Stimulated activated CD4-positive, alpha-beta T cell treated with anti-CD3 and anti-CD28 coated beads, Interleukin-4, amount 100 ng/mL, for 48 hours (primary cell): ENCODE measurements around the gene IFITM1.
"Not testable (repeated sequence)": the region's sequence is repeated elsewhere in the genome, so short reads cannot be mapped to it uniquely, and the experiment has no call there.

Source experiments
- DNase-seq, 2 donors: peaks; one replicate each; pipeline ENCODE4 v3.0.0-alpha.2; 2020; ENCODE audit warnings: low read depth in 2 of 2

Gene IFITM1

DNA sequence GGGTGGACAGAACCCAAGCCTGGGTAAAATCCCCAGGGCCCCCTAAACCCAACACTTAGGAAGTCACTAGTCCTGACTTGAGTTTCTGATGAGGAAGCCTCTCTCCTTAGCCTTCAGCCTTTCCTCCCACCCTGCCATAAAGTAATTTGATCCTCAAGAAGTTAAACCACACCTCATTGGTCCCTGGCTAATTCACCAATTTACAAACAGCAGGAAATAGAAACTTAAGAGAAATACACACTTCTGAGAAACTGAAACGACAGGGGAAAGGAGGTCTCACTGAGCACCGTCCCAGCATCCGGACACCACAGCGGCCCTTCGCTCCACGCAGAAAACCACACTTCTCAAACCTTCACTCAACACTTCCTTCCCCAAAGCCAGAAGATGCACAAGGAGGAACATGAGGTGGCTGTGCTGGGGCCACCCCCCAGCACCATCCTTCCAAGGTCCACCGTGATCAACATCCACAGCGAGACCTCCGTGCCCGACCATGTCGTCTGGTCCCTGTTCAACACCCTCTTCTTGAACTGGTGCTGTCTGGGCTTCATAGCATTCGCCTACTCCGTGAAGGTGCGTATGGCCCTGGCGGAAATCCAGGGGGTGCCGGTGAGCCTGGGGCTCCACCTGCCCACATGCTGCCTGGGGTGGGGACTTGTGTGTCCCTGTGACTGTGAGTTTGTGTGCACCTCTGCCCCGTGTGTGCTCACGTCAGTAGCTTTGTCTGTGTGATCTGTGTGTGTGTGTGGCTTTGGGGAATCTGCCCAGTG is at the start of gene IFITM1:
IFITM1 (plus strand) TSS at position 254 of the 767 bp plus-strand sequence; CDS start at position 385, 131 bp downstream.
- DNase-seq: no peak

DNA sequence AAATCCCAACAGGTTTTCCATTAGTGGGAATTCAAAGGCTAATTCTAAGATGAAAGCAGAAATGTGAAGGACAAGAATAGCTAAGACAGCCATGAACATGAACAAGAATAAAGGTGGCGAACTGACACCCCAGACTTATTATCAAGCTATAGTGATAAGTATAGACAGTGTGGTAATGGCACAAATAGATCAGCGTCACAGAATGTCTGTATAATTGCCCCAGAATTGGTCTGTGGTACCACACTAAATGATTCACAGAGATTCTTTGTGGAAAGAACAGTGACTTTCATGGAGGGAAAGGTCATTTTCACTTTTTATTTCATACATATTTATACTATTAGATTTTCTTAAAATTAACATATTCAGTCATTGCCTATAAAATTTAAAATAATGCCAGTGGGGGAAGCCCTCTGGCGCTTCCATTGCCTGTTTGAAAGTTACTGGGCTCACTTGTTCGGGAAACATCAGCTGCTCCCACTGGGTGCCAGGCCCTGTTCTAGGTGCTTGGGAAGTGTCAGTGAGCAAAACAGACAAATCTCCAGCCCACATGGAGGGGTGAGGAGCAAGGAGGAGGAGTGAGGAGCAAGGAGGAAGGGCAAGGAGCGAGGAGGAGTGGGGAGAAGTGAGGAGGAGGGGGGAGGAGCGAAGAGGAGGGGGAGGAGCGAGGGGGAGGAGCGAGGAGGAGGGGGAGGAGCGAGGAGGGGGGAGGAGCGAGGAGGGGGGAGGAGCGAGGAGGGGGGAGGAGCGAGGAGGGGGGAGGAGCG is 47.0 kb upstream of the IFITM1 start:
- no peak for DNase-seq

DNA sequence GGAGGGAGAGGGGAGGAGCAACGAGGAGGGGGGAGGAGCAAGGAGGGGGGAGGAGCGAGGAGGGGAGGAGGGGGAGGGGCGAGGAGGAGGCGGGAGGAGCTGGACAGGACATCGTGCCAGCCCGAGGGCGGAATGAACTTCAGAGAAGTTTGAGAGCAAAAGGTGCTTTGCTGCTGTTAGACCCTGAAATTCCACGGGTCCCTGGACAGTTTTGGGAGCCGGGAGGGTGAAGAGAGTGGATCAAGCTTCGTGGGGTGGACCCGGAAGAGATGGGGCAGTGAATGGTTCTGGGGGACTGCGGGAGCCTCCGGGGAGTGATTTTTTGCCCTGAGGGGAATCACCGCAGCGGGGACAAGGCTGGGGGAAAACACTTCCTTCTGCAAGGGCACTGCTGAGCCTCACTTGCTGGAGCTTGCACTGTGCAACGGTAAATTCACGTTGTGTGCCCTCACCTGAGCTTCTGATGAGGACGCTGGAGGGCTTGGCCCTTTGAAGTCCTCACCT is 46.3 kb upstream of the IFITM1 start:
- DNase-seq: no peak

DNA sequence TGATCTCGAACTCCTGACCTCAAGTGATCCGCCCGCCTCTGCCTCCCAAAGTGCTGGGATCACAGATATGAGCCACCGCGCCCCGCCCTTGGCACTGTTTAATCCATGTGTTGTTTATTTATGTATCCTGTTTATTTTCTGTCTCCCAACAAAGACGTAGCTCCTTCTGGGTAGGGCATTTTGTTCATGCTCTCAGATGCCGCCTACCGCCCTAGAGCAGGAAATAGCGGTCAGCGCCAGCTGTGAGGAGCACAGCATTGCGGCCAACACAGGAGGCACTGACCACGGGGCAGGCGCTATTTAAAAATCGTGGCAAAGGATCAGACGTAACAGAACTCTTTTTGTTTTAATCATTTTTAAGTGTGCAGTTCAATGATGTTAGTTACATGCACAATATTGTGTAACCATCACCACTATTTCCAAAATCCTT is 45.1 kb upstream of the IFITM1 start:
- not testable (repeated sequence) for DNase-seq

DNA sequence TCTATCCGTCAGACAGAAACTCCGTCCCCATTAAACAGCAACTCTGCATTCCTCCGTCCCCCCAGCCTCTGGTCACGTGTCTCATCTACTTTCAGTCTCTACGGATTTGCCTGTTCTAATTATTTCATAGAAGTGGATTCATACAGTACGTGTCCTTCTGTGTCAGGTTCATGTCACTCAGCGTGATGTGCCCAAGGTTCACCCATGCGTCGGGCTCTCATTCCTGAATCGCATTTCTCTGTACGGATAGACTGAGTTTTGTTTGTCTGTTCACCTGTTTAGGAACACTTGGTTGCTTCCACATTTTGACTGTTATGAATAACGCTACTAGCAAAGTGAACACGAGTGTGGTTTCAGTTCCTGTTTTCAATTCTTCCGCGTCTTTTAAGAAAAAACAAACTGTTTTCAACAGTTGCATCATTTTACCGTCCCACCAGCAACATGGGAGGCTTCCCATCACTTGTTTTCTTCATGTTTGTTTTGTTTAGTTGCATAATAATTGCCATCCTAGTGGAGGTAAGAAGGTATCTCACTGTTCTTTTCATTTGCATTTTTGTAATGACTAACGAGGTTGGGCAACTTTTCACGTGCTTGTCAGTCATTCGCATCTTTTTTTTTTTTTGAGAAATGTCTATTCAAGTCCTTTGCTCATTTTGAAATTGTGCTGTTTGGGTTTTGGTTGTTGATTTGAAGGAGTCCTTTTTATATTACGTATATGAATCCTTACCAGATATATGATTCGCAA is 44.5 kb upstream of the IFITM1 start:
- no peak for DNase-seq

DNA sequence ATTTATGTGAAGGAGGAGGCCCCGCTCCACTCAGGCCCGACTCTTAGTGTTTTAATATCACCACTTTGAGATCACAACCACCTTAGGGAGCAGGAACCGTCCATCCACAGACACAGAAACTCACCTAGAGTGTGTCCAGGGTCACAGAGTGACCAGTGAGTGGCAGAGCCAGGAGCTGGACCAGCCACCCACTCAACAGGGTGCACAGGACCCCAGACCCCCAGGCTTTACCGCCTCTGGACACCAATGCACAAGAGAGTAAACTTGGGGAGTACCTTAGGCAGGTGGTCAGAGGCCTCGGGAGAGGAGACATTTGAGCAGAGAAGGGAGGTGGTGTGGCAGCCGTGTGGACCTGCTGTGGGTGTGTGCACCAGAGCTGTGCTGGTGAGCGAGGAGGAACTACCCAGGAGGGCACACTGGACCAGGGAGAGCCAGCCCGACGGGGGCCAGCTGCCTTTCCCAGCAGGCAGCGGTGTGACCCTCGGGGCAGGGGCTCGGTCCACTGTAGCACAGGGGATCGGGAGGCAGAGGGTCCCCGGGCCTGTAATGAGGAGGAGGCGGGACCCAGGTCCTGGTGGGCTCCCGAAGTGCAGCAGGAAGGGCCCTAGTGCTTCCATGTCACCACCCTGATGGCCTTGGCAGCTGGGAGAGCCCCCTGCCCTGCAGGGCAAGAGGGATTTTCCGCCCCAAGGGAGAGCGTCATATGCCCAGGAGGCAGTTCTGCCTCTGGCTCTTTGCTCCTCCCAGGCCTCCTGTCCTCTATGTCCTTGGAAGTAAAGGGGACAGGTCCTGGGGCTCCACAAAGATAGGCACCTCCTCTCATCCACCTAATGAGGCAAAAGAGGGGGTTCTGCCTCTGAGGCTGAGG is 43.2 kb upstream of the IFITM1 start:
- DNase-seq: no peak

DNA sequence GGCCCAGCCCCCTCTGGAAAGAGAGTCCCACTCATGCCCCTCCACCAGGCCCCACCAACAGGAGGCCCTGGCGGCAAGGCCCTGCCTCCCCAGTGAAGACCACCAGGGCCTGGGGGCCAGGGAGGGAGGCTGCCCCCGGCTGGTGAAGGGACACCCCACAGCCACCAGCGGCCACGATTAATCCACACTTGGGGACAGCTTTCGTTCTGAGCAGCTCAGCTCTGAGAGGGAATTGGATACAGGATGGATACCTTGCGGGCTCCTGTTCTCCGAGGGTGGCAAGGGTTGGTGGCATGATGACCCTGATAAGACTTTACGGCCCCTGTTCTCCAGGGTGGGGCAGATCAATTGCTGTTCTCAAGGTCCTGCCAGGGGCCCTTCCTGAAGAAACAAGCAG is 42.5 kb upstream of the IFITM1 start:
- DNase-seq: no peak

DNA sequence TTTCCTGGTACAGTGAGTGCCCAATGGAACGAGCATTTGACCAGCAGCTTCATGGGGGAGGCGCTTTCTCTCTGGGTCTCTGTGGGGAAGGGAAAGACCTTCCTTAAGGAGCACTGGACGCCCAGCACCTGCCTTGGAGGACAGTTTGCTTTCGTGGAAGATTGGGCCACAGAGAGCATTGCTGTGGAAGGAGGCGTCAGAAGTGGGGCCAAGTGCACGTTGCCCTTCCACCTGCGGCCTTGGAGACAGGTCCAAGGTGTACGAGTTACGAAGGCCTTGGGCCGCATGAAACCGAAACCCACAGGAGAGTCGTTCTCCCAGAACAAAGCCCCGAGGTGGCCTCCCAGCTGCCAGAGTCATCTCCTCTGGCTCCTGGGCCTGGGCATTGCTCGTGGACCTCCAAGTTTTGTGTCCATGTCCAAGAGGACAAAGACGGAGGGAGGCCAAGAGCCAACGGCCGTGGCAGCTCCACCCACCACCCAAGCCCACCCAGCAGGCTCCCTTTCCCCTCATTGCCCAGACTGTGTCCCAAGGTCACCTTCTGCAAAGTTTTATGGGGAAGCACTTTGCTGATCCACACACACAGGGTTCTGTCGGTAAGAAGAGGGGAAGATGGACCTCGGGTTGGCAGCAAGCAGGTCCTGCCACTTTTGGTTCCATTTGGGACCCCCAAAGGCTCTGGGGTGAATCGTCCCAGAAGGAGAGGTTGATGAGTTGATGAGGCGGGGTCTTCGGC is 41.5 kb upstream of the IFITM1 start:
- DNase-seq: no peak

DNA sequence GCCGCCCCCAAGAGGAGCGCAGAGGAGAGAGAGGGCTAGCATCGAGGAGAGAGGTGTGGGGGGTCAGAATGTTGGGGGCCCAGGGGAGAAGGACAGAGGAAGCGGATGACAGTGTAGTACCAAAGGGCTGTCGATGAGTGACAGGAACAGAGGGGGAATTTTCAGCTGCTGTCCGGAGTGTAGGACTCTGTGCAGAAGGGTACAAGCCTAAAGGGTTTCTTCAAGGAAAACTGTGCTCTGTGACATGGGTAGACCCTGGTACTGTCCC is 41.0 kb upstream of the IFITM1 start:
- no peak for DNase-seq

DNA sequence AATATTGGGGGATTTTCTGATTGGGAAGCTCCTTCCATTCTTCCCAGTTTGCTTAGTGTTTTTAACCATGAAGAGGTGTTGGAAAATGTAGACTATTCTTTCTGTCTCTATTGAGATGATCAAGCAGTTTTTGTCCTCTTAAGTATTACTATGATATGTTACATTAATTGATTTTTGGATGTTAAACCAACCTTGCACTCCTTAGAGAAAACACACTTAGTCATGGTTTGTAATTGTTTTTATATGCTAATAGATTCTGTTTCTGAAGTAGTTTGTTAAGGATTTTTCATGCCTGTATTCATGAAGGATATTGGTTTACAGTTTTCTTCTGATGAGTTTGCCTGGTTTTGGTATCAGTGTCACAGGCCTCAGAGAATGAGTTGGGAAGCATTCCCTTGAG is 37.6 kb upstream of the IFITM1 start:
- no peak for DNase-seq

DNA sequence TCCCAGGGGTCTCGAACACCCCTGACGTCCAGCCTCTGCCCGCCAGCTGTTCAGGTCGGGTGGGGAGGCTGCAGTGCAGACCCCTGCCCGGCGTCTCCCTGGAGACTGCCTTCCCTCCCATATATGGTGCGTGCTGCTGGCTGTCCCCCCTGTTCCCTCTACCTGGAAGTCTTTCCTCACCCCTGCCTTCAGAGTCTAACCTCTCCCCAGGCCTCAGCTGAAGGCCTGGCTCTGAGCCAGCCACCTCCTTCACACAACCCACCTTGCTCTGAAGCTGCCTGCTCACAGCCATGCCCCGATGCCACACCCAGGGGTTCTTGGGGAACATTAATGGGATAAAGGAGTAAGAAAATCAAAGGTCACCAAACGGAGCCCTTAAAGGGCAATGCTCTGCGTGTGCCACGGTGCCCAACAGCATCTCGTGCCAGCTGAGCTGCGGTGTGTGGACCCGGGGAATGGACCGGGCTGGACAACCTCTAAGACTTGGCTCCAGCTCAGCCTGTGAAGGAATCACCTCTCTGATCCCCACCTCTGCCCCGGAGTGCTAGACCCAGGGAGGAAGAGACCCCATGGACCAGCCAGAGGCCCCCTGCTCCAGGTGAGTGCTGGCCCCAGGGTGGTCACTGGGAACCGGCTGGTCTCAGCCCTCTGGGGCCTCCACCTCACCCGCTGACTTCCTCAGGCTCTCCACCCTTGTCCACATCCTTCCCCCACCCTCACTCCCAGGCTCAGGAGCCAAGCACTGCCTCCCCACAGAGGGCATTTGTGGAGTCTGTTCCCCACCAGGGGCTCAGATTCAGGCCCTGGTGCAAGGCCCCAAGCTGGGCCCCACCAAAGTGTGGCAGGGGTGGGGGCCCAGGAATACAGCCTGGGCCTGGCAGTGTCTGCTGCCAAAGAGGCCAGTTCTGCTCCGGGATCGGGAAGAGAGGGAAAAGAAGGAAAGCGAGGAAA is 35.6 kb upstream of the IFITM1 start, which contains the start of gene NLRP6:
NLRP6 (plus strand) TSS at position 407 of the 951 bp plus-strand sequence; CDS start at position 570, 163 bp downstream.
- no peak for DNase-seq

DNA sequence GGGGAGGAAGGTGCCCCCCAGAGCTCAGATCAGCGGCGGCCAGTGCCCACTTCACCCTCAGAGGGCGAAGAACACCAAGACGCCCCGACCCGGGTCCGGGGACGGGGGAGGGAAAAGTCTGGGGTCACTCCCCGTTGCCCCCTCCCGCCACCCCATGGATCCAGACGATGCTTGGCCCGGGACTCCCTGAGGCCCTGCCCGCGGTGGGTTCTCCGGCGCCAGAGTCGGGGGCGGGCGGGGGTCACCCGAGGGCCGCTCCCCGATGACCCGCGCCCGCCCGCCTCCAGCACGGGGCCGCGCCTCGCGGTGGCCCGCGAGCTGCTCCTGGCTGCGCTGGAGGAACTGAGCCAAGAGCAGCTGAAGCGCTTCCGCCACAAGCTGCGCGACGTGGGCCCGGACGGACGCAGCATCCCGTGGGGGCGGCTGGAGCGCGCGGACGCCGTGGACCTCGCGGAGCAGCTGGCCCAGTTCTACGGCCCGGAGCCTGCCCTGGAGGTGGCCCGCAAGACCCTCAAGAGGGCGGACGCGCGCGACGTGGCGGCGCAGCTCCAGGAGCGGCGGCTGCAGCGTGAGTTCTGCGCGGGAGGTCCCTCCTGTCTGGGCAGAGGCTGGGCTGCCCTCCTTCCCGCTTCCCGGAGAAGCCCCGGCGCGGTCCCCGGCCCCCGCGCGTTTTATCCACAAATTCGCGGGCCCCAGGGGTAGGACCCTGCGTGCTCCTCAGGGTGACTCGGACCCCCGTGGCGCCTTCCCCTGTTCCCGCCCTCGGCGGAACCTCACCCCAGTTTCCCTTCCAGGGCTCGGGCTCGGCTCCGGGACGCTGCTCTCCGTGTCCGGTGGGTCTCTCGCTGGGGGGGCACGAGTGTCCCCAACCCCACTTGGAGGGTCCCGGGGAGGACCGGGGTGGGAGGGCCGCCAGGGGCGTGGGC is 34.5 kb upstream of the IFITM1 start:
- no peak for DNase-seq

DNA sequence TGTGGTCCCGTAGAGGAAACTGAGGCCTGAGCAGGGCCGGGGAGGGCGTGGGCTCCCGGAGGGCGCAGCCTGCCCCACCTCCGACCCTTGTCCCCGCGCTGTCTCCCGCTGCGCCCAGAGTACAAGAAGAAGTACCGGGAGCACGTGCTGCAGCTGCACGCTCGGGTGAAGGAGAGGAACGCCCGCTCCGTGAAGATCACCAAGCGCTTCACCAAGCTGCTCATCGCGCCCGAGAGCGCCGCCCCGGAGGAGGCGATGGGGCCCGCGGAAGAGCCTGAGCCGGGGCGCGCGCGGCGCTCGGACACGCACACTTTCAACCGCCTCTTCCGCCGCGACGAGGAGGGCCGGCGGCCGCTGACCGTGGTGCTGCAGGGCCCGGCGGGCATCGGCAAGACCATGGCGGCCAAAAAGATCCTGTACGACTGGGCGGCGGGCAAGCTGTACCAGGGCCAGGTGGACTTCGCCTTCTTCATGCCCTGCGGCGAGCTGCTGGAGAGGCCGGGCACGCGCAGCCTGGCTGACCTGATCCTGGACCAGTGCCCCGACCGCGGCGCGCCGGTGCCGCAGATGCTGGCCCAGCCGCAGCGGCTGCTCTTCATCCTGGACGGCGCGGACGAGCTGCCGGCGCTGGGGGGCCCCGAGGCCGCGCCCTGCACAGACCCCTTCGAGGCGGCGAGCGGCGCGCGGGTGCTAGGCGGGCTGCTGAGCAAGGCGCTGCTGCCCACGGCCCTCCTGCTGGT is 33.7 kb upstream of the IFITM1 start:
- DNase-seq: no peak

DNA sequence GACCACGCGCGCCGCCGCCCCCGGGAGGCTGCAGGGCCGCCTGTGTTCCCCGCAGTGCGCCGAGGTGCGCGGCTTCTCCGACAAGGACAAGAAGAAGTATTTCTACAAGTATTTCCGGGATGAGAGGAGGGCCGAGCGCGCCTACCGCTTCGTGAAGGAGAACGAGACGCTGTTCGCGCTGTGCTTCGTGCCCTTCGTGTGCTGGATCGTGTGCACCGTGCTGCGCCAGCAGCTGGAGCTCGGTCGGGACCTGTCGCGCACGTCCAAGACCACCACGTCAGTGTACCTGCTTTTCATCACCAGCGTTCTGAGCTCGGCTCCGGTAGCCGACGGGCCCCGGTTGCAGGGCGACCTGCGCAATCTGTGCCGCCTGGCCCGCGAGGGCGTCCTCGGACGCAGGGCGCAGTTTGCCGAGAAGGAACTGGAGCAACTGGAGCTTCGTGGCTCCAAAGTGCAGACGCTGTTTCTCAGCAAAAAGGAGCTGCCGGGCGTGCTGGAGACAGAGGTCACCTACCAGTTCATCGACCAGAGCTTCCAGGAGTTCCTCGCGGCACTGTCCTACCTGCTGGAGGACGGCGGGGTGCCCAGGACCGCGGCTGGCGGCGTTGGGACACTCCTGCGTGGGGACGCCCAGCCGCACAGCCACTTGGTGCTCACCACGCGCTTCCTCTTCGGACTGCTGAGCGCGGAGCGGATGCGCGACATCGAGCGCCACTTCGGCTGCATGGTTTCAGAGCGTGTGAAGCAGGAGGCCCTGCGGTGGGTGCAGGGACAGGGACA is 32.9 kb upstream of the IFITM1 start:
- no peak for DNase-seq

DNA sequence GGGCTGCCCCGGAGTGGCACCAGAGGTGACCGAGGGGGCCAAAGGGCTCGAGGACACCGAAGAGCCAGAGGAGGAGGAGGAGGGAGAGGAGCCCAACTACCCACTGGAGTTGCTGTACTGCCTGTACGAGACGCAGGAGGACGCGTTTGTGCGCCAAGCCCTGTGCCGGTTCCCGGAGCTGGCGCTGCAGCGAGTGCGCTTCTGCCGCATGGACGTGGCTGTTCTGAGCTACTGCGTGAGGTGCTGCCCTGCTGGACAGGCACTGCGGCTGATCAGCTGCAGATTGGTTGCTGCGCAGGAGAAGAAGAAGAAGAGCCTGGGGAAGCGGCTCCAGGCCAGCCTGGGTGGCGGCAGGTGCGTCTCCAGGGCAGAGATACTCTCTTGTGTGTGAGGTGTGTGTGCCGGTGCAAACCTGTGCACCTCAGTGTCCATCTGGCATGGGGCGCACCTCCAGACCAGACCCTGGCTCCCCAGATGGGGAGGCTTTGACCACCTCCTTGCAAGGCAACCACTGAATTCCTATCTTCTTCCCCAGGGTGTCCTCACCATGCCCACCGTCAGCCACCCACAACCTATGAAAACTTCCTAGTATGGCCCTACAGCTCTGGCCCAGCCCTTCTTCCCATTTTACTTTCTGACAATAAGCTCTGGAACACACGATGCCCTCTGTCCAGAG is 32.2 kb upstream of the IFITM1 start:
- DNase-seq: no peak

DNA sequence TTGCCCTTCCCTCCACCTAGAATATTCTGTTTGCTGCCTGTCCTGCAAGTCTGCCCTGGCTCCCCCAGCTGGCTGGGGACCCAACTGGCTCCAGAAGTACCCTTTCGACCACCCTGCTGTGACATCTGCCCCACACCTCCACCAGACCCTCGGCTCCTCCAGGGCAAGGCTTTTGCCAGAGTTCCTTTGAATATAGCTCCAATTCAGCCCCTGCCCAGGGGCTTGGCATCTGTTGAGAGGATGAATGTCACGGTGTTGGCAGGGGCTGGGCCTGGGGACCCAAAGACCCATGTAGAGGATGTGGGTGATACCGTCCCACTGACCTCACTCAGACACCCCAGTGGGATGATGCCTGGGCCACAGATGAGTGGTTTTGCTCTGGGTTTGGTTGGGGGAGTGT is 31.7 kb upstream of the IFITM1 start:
- DNase-seq: no peak
